GM21529 (cell line): ENCODE results near the gene SRSF9.
A peak's percentile ranks its signal among the peaks of the same experiment; 100 is the strongest.
"Not testable (repeated sequence)": the region's sequence is repeated elsewhere in the genome, so short reads cannot be mapped to it uniquely, and the experiment has no call there.

Source experiments
- ATAC-seq: cut with Tn5 transposase; IDR thresholded peaks from one replicate; pipeline ENCODE4 v1.9.1; 2021; ENCODE audit not compliant: unreplicated experiment

SRSF9 gene

DNA sequence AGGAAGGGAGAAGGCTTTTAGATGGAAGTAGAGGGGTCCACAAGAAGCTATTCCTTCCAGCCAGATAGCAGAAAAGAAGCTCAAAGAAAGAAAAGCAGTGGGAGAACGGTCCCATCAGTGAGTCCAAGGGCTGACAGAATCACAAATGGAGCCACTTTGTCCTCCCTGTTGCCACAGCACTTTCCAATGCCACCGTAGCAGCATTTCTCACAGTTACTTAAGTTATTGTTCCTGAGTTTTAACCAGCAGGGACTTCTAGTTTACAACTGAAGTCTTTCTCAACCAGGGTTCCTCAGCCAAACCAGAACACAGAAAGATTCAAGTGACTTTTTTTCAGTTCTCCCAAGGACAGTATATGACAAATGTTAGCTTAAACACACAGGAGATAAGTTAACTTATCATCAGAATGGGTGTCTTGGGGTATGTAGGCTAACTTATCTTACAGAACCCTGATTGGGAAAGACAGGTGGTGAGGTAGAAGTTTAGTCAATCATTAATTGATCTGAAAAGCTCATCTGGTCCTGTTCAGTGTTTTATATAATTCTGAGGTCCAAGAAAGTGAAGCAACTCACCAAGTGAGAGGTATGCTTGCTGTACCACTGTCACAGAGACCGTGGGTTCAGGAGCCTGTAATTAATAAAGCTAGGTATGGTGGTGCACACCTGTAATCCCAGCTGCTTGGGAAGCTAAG lies 16.3 kb downstream of the SRSF9 start:
- ATAC-seq = no peak

DNA sequence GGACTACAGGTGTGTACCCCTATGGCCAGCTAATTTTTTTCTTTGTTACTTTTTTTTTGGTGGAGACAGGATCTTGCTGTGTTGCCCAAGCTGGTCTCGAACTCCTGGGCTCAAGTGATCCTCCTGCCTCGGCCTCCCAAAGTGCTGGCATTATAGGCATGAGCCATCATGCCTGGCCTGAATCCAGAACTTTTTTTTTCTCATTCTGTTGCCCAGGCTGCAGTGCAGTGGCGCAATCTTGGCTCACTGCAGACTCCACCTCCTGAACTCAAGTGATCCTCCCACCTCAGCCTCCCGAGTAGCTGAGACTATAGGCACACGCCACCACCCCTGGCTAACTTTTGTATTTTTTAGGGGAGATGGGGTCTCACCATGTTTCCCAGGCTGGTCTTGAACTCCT lies 17.0 kb downstream of the SRSF9 start:
- not testable (repeated sequence) for ATAC-seq

DNA sequence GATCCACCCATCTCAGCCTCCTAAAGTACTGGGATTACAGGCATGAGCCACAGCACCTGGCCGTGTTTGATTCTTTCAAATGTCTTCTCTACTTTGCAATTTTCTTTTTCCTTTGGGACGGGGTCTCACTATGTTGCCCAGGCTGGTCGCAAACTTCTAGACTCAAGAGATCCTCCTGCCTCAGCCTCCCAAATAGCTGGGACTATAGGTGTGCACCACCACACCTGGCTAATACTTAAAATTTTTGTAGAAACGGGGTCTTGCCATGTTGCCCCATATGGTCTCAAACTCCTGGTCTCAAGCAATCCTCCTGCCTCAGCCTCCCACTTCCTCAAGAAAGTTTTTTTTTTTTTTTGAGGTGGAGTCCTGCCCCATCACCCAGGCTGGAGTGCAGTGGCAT lies 21.6 kb downstream of the SRSF9 start:
- no peak for ATAC-seq

DNA sequence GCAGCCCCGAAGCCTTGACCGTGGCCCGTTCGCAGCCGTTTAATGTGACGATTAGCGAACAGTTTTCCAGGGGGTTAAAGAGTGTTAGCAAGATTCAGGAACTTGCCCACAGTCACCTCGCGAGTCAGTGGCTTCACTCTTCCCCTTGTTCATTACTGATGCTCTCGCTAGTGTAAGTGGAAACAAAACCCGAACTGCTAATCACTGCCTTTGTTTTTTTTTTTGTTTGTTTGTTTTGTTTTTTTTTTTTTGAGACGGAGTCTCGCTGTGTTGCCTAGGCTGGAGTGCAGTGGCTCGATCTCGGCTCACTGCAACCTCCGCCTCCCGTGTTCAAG lies 22.7 kb downstream of the SRSF9 start:
- not testable (repeated sequence) for ATAC-seq

DNA sequence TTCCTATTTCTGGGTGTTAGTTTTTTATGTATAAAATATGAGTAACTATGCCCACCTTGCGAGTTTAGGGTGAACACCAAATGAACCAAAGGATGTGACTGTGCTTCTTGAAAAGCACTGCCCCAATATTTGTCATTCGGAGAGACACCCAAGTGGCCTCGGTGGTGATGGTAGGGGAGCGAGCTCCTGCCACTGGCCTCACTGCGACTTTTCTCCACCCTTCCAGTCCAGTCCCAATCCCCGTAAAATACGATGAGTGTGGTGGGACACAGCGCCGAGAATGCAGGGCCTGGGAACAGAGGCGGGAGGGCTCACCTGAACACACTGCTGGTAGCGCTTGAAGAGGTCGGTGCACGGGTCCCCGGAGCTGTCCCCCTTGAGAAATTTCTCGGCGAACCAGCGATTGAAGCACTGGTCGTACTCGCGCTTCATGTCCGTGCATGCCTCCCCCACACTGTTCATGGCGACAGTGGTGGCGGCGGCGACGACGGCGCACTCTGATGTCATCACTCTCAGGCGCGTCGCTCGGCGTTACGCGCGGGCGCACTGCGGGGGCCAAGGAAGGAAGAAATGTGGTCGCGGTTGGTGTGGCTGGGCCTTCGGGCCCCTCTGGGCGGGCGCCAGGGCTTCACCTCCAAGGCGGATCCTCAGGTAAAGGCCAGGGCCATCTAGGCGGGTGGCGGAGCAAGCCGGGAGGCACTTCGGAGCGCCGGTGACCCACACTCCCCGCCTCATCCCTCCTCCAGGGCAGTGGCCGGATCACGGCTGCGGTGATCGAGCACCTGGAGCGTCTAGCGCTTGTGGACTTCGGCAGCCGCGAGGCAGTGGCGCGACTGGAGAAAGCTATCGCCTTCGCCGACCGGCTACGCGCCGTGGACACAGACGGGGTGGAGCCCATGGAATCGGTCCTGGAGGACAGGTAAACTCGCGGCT lies 23.4 kb downstream of the SRSF9 start, which contains the start of the genes GATC and TRIAP1:
Gene GATC, plus strand, starts transcription at position 534 of the 933 bp plus-strand sequence. Its CDS starts 37 bp downstream, at position 571.
Gene TRIAP1, minus strand, starts transcription at position 474 of the 933 bp plus-strand sequence. Its CDS starts 12 bp downstream, at position 462.
- peak; percentile 87 for ATAC-seq

DNA sequence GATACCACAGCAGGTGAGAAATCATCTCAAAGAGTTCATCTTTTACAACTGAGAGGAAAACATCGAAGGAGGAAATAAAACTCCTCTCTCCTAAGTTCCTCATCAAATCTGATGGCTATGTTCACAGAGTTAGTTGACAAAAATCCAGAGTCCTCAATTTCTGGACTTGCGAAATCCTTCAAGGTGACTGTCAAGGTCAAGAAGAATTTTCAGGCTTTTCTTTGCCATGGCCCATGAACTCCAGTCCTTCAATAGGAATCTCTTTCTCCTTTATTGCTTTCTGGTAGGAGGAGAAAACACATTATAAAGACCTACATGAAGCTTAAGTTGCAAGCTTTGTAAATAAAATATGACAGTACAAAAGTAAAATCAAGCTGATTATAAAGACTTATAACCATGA lies 24.9 kb downstream of the SRSF9 start:
- no peak for ATAC-seq

DNA sequence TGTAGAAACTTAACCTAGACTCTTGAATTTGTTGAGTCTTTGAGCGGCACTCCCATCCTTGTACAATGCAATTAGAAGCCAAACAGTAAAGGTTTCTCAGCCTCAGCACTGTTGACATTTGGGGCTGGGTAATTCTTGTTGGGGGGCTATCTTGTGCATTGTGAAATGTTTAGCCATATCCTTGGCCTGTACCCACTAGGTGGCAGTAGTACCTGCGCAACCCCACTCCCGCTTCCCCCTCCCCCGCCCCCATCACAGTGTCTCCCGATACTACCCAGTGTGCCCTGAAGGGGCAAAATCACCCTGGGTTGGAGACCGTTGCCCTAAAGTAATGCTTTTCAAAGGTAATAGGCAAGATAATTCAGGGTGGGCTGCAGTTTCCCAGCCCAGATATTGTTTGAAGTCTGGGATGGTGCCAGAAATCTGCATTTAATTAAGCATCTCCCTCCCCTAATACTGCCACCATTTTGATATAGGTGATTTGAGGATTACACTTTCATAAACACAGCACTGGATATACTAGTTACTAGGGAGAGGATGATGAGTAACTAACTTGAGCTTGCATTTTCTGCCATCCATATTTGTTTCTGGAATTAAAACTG lies 29.8 kb downstream of the SRSF9 start:
- ATAC-seq = no peak

DNA sequence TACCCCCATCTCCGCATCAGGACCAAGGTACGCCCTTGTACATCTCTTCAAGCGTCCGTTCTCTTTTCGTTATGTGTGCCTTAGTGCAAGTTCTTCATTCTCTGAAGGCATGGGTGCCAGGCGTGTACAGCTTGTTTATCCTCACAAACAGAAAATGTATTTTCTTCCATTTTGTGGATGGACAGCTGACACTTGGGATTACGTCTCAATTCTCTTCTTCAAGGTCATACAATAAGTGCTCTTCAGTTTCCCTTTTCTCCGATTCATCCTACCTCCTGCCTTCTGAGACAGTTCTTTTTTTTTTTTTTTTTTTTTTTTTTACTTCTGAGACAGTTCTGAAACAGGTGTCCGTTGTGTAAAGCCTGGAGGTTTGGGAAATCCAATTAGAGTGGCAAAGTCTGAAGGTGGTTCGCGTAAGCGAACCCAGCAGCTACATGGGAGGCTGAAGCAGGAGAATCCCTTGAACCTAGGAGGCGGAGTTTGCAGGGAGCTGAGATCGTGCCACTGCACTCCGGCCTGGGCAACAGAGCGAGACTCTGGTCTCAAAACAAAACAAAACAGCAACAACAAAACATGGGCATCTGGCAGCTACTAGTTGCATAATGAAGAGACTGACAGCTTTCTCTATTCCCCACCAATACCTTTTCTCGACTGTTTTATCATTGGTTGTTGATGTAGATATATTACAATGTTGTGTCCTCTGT lies 30.9 kb downstream of the SRSF9 start:
- no peak for ATAC-seq

DNA sequence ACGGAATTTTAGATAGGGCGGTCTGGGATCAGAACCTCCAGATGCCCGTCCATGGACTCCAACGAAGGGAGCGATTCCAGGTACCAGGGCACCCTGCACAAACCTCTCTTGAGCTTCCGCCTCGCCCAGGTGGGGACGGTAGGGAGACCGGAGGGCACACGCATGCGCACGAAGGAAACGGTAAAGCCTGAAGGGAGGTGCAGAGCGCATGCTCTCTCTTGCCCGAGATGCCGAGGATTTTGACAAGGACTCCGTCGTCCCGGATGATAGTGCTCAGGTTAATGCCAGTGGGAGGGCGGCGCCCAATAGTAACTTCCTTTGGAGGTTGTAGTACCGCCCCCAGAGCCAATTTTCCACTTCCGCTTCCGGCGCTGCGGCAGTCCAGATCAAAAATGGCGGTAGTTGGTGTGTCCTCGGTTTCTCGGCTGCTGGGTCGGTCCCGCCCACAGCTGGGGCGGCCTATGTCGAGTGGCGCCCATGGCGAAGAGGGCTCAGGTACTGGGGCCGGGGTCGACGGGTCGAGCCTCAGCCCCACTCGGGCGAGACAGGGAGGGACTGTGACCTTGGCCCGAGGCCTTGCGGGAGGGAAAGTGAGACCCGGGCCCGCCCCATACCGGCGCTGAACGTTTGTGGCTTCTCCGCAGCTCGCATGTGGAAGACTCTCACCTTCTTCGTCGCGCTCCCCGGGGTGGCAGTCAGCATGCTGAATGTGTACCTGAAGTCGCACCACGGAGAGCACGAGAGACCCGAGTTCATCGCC lies 31.6 kb downstream of the SRSF9 start, which contains the start of gene COX6A1:
Gene COX6A1, plus strand, starts transcription at position 379 of the 760 bp plus-strand sequence. Its CDS starts 14 bp downstream, at position 393.
- ATAC-seq = peak; percentile 95

DNA sequence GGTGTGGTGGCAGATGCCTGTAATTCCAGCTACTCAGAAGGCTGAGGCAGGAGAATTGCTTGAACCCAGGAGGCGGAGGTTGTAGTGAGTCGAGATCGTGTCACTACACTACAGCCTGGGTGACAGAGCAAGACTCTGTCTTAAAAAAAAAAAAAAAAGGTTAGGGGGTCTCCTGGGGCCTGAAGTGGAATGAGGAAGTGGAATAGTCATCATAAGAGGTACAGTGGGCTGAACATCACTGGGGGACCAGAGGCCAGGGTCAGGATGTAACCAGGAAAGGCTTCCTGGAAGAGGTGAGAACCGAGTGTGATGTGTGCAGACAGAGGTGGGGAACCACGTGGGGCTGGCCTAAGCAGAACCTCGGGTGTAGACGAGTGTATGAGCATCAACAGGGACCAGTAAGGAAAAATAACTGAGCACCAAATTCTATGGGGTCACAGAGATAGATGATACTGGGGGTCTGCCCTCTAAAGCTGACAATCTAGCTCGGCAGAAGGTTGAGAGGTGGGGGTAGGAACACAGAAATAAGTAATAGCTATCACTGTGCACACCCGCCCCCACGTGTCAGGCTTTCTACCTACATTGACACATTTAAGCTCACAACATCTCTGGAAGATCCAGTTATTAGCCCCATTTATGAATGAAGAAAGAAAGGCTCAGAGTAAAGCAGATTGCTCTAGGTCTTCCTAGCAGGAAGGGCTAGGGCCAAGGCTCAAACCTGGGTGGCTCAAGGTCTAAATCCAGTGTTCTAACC lies 36.6 kb downstream of the SRSF9 start:
- no peak for ATAC-seq

DNA sequence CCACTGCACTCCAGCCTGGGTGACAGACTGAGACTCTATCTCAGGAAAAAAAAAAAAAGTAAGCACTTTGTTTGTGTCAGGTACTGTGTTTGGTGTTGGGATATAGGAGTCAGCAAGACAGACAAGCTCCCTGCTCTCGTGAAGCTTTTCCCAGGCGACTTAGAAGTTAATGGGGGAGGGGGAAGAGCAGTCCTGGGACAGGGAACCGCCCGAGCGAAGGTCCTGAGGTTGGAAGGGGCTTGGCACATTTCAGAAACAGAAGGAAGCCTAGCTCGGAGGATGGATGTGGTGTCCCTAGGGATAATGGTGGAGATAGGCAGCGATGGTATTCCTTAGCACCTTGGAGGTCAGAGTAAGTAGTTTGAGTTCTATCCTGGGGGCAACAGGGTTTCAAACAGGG lies 40.2 kb downstream of the SRSF9 start:
- no peak for ATAC-seq

DNA sequence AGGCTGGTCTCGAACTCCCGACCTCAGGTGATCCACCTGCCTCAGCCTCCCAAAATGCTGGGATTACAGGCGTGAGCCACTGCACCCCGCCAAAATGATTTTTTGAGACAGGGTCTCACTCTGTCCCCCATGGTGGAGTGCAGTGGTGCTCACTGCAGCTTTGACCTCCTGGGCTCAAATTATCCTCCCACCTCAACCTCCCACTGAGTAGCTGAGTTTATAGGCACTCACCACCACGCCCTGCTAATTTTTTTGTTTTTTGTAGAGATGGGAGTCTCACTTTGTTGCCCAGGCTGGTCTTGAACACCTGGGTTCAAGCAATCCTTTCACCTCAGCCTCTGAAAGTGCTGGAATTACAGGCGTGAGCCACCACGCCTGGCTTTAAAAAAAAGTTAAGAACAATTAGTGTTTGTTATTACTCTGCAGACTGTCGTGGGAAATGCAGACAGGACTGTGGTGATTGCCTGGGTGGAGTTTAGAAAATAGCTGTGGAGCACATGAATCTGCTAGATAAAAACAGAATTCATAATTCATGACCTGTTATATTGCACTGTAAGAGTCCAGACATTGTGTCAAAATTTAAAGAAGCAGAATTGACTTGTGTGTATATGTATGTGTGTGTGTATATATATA lies 40.8 kb downstream of the SRSF9 start:
- ATAC-seq = no peak

DNA sequence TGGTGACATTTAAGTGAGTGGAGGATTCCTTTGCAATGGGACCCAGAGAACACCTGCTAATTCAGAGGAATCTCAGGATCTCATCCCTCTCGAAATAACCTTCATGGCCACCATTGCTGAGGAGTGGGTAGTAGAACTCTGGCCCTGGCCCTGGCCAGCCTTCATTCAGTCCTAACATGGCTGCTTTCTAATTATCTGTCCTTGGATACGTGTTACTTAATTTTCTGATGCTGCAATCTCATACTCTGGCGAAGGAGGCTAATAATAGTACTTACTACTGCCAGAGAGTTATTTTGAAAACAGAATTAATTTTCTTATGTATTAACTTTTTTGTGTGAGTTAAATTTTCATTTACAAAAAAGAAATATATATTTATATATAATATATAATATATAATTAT lies 43.8 kb downstream of the SRSF9 start:
- ATAC-seq = no peak

DNA sequence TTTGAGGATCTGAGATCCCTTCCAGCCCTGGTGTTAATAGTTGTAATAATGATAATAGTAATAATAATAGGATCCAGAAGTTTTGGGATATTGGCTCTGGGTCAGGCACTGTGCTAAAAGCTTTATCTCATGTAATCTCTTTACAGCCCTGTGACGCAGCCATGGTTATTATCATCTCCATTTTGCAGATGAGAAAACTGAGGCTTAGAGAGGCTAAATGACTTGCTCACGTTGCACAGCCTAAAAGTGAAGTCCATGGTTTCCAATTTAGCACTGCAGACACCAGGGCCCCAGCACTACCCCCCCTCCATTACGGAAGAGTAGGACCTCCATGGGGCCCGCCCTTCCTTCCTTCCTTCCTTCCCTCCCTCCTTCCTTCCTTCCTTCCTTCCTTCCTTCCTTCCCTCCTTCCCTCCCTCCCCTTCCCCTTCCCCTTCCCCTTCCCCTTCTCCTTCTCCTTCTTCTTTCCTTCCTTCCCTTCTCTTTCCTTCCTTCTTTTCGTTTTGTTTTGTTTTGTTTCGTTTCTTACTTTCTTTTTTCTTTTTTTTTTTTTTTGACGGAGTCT lies 46.6 kb downstream of the SRSF9 start:
- ATAC-seq = no peak

DNA sequence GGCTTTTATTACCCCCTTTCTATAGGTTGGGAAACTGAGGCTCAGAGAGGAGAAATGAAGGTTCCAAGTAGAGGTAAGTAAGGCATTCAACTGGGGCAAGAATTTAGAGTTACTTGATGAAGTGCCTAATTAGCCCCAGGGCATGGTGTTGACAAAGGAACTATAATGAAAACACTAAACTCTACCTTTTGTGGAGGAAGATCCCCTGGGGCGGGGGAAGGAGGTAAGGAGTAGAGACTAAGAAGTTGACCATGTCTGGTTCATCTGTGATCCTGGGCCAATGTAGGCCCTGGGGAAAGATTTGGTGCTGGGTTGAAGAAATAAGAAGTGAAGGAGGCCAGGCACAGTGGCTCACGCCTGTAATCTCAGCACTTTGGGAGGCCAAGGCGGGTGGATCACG lies 47.8 kb downstream of the SRSF9 start:
- no peak for ATAC-seq

DNA sequence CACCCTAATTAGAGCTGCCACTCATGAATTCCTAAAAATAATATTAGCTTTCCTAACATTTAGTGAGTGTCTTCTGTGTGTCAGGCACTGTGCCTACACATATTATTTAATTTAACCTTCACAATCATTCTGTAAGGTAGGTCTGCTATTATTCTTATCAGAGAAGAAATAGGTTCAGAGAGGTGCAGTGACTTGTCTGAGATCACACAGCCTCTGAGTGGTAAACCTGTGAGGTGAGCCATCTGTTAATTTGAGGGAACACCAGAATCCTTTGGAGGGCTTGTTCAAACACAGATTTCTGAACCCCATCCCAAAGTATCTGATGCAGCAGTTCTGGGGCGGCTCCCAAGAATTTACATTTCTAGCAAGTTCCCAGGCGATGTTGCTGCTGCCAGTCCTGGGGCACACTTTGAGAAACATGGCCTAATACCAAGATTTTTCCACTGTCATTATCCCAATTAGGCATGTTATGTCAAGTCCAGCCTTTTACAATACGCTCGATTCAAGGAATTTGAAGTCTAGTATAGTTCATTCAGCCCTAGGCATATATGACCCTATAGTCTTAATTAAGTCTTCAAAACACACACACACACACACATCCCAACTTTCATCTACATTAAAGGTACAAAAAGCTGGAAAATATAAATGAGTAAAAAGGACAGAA lies 51.5 kb downstream of the SRSF9 start:
- ATAC-seq = no peak

DNA sequence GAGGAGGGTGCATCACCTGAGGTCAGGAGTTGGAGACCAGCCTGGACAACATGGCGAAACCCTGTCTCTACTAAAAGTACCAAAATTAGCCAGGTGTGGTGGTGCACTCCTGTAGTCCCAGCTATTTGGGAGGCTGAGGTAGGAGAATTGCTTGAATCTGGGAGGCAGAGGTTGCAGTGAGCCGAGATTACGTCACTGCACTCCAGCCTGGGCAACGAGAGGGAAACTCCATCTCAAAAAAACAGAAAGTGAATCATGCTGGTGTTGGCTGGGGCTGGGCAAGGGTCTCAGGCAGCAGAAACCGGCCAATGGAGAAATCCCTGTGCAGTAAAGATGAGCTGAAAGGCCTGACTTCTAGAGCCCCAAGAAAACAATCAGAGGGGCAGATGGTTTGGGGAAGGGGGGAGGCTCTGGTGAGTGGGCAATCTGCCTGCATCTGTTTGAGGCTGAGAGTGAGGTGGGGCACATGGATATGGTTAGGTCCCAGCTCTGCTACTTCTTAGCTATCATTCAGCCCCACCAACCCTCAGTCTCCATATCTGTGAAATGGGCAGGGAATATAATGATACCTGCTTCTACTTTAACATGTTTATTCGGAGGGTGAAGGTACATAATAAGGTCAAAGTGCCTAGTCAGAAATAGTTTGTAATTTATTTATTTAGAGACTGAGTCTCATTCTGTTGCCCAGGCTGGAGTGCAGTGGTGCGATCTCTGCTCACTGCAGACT lies 52.9 kb downstream of the SRSF9 start:
- no peak for ATAC-seq
